Mammary epithelial cell (primary cell): Measurements from ENCODE around the gene SPATA1.

Experiments used
- EZH2 ChIP-seq: IDR thresholded peaks from 2 replicates; pipeline ENCODE4 v1.6.1; 2012; ENCODE audit warnings: low read length, inconsistent platforms, borderline replicate concordance
- TF ChIP-seq, protein P1 (sequence below), 2 donors: IDR thresholded peaks in 1 of 2; conservative IDR thresholded peaks in 1 of 2; 2 replicates each; pipeline ENCODE4 v1.5.1; 2011 to 2012; ENCODE audit warnings: inconsistent platforms in 2 of 2, low read length in 2 of 2, mild to moderate bottlenecking in 2 of 2, control low read depth in 1 of 2, low read depth in 1 of 2; ENCODE audit not compliant: insufficient read depth in 1 of 2; ENCODE audit errors: extremely low read depth in 1 of 2

DNA sequence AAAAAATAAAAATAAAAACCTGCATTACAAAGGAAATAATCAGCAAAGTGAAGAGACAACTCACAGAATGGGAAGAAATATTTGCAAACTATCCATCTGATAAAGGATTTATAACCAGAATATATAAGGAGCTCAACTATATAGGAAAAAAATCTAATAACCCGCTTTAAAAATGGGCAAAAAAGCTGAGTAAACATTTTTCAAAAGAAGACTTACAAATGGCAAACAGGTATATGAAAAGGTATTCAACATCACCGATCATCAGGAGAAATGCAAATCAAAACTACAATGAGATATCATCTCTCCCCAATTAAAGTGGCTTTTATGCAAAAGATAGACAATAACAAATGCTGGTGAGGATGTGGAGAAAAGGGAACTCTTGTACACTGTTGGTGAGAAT is 4.0 kb downstream of the SPATA1 start:
- TF ChIP-seq, protein P1, sequence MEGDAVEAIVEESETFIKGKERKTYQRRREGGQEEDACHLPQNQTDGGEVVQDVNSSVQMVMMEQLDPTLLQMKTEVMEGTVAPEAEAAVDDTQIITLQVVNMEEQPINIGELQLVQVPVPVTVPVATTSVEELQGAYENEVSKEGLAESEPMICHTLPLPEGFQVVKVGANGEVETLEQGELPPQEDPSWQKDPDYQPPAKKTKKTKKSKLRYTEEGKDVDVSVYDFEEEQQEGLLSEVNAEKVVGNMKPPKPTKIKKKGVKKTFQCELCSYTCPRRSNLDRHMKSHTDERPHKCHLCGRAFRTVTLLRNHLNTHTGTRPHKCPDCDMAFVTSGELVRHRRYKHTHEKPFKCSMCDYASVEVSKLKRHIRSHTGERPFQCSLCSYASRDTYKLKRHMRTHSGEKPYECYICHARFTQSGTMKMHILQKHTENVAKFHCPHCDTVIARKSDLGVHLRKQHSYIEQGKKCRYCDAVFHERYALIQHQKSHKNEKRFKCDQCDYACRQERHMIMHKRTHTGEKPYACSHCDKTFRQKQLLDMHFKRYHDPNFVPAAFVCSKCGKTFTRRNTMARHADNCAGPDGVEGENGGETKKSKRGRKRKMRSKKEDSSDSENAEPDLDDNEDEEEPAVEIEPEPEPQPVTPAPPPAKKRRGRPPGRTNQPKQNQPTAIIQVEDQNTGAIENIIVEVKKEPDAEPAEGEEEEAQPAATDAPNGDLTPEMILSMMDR (conservative IDR thresholded peaks at IDR 0.05 in 1 of 2, IDR thresholded peaks at IDR 0.05 in 1 of 2; ENCODE audit: extremely low read depth in 1 of 2, insufficient read depth in 1 of 2, low read depth in 1 of 2, low read length in 2 of 2) = no peak
- TF ChIP-seq EZH2 = no peak
